DND-41 (cell line): ENCODE results near the gene MYBPHL.

ENCODE experiments used
- EZH2 ChIP-seq: IDR thresholded peaks from 3 replicates; pipeline ENCODE4 v1.6.1; 2012; ENCODE audit warnings: borderline replicate concordance, low read depth, mild to moderate bottlenecking, moderate library complexity, low read length, inconsistent platforms; ENCODE audit not compliant: severe bottlenecking
- TF ChIP-seq, protein P1 (sequence below): IDR thresholded peaks from 2 replicates; pipeline ENCODE4 v1.5.1; 2012; ENCODE audit warnings: borderline replicate concordance, low read length, moderate library complexity, mild to moderate bottlenecking; ENCODE audit not compliant: poor library complexity, severe bottlenecking; ENCODE audit errors: extremely low read depth

DNA sequence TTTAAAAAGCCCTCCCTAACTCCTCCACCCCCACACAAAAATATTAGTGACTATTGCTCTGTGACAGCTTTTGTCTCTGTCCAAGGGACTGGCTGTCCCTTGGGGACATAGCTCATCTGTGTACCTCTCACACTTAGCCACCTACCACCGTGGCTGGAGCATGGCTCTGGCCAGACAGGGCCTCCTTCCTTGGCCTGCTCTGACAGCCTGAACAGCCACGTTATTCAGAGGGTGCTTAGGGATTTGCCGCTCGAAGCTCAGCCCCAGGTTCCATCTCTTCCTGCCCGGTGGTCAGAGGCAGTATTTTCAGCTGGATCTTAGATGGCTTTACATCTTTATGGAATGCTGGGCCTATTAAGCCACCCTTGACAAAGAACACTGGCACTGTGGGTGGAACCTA, 63.6 kb downstream of the MYBPHL start:
- TF ChIP-seq, protein P1, sequence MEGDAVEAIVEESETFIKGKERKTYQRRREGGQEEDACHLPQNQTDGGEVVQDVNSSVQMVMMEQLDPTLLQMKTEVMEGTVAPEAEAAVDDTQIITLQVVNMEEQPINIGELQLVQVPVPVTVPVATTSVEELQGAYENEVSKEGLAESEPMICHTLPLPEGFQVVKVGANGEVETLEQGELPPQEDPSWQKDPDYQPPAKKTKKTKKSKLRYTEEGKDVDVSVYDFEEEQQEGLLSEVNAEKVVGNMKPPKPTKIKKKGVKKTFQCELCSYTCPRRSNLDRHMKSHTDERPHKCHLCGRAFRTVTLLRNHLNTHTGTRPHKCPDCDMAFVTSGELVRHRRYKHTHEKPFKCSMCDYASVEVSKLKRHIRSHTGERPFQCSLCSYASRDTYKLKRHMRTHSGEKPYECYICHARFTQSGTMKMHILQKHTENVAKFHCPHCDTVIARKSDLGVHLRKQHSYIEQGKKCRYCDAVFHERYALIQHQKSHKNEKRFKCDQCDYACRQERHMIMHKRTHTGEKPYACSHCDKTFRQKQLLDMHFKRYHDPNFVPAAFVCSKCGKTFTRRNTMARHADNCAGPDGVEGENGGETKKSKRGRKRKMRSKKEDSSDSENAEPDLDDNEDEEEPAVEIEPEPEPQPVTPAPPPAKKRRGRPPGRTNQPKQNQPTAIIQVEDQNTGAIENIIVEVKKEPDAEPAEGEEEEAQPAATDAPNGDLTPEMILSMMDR: no peak
- no peak for TF ChIP-seq EZH2
